ENCODE data around the gene SMOC2. TPM values are rescaled to one million over a fixed set of nuclear protein-coding genes. Genes with fewer than 3 reads are reported as not detected.
"Not testable (repeated sequence)": the region's sequence is repeated elsewhere in the genome, so short reads cannot be mapped to it uniquely, and the experiment has no call there.

Gene SMOC2
- total RNA-seq, 1 experiment from 2014 or later: 0.20 TPM

- in situ Hi-C loops (cut with HindIII; ENCODE audit: low sequenced_read_pairs): no loop called here
- DNase-seq (ENCODE audit: low spot score): no peak
Observed at GRCh38 chr6:168530653-168531071, 89.7 kb downstream of the SMOC2 start.

- DNase-seq (ENCODE audit: low spot score): no peak
- in situ Hi-C loops (cut with HindIII; ENCODE audit: low sequenced_read_pairs): no loop called here
Observed at GRCh38 chr6:168532070-168532469, 91.1 kb downstream of the SMOC2 start.

GRCh38 chr6:168533414-168533813 is 92.4 kb downstream of the SMOC2 start:
- in situ Hi-C loops (cut with HindIII; ENCODE audit: low sequenced_read_pairs): no loop called here
- DNase-seq (ENCODE audit: low spot score): no peak

- DNase-seq (ENCODE audit: low spot score): no peak
- in situ Hi-C loops (cut with HindIII; ENCODE audit: low sequenced_read_pairs): no loop called here
Observed at GRCh38 chr6:168534265-168534664, 93.3 kb downstream of the SMOC2 start.

- no peak for DNase-seq (ENCODE audit: low spot score)
- in situ Hi-C loops (cut with HindIII; ENCODE audit: low sequenced_read_pairs): no loop called here
Observed at GRCh38 chr6:168535711-168536110, 94.7 kb downstream of the SMOC2 start.

- in situ Hi-C loops (cut with HindIII; ENCODE audit: low sequenced_read_pairs): no loop called here
- DNase-seq (ENCODE audit: low spot score): no peak
Observed at GRCh38 chr6:168536196-168536595, 95.2 kb downstream of the SMOC2 start.

- DNase-seq (ENCODE audit: low spot score): no peak
Observed at GRCh38 chr6:168536665-168537539, 95.9 kb downstream of the SMOC2 start.

GRCh38 chr6:168537540-168537884 is 96.5 kb downstream of the SMOC2 start:
- in situ Hi-C loops (cut with HindIII; ENCODE audit: low sequenced_read_pairs): no loop called here
- DNase-seq (ENCODE audit: low spot score): no peak

More at GRCh38 chr6:168536665-168537539, 95.9 kb downstream of the SMOC2 start:
- in situ Hi-C loops (cut with HindIII; ENCODE audit: low sequenced_read_pairs): no loop called here

GRCh38 chr6:168538188-168538891 is 97.4 kb downstream of the SMOC2 start:
- in situ Hi-C loops (cut with HindIII; ENCODE audit: low sequenced_read_pairs); DNase-seq (ENCODE audit: low spot score): not testable (repeated sequence)

GRCh38 chr6:168538892-168539811 is 98.2 kb downstream of the SMOC2 start:
- DNase-seq (ENCODE audit: low spot score): no peak
- in situ Hi-C loops (cut with HindIII; ENCODE audit: low sequenced_read_pairs): no loop called here

- in situ Hi-C loops (cut with HindIII; ENCODE audit: low sequenced_read_pairs): no loop called here
- no peak for DNase-seq (ENCODE audit: low spot score)
Observed at GRCh38 chr6:168540713-168541291, 99.8 kb downstream of the SMOC2 start.

- DNase-seq (ENCODE audit: low spot score): no peak
- in situ Hi-C loops (cut with HindIII; ENCODE audit: low sequenced_read_pairs): no loop called here
Observed at GRCh38 chr6:168541307-168541706, 100.3 kb downstream of the SMOC2 start.

GRCh38 chr6:168542301-168542700 is 101.3 kb downstream of the SMOC2 start:
- no peak for DNase-seq (ENCODE audit: low spot score)
- in situ Hi-C loops (cut with HindIII; ENCODE audit: low sequenced_read_pairs): no loop called here

- no peak for DNase-seq (ENCODE audit: low spot score)
- in situ Hi-C loops (cut with HindIII; ENCODE audit: low sequenced_read_pairs): no loop called here
Observed at GRCh38 chr6:168545428-168545827, 104.4 kb downstream of the SMOC2 start.

GRCh38 chr6:168546151-168546550 is 105.2 kb downstream of the SMOC2 start:
- DNase-seq (ENCODE audit: low spot score): no peak
- in situ Hi-C loops (cut with HindIII; ENCODE audit: low sequenced_read_pairs): no loop called here

- no peak for DNase-seq (ENCODE audit: low spot score)
- in situ Hi-C loops (cut with HindIII; ENCODE audit: low sequenced_read_pairs): no loop called here
Observed at GRCh38 chr6:168546730-168547129, 105.7 kb downstream of the SMOC2 start.

- in situ Hi-C loops (cut with HindIII; ENCODE audit: low sequenced_read_pairs): no loop called here
- DNase-seq (ENCODE audit: low spot score): no peak
Observed at GRCh38 chr6:168550326-168550725, 109.3 kb downstream of the SMOC2 start.

- no peak for DNase-seq (ENCODE audit: low spot score)
- in situ Hi-C loops (cut with HindIII; ENCODE audit: low sequenced_read_pairs): no loop called here
Observed at GRCh38 chr6:168554472-168554871, 113.5 kb downstream of the SMOC2 start.

- DNase-seq (ENCODE audit: low spot score): no peak
- in situ Hi-C loops (cut with HindIII; ENCODE audit: low sequenced_read_pairs): no loop called here
Observed at GRCh38 chr6:168554898-168555617, 114.1 kb downstream of the SMOC2 start.
